Measurements from ENCODE around the gene LHFPL6.

Gene LHFPL6

DNA sequence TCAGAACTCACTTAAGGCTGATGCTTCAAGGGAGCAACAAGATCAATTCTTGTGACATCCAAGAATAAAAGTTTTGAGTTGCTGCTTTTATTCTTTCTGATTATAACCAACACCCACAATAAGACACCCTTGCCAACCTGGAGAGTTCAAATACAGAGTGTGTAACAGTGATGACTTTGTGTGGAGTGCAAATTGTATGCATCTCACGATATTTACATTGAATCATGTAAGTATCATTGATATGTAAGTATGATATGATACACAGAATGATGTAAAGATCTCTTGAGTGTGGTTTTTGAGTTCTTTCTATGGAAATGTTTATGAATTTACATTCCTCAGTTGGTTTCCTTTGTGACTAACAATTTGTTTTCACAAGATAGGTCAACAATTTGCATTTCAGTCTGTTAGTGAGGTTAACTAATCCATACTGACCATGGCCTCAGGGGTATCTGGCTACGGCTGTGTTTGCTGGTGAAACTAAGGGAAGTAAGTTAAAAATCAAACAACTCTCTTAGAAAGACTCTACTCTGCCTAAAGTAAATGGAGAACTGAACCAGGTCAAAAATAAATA is 12.4 kb downstream of the LHFPL6 start:
- TF ChIP-seq, protein P1, sequence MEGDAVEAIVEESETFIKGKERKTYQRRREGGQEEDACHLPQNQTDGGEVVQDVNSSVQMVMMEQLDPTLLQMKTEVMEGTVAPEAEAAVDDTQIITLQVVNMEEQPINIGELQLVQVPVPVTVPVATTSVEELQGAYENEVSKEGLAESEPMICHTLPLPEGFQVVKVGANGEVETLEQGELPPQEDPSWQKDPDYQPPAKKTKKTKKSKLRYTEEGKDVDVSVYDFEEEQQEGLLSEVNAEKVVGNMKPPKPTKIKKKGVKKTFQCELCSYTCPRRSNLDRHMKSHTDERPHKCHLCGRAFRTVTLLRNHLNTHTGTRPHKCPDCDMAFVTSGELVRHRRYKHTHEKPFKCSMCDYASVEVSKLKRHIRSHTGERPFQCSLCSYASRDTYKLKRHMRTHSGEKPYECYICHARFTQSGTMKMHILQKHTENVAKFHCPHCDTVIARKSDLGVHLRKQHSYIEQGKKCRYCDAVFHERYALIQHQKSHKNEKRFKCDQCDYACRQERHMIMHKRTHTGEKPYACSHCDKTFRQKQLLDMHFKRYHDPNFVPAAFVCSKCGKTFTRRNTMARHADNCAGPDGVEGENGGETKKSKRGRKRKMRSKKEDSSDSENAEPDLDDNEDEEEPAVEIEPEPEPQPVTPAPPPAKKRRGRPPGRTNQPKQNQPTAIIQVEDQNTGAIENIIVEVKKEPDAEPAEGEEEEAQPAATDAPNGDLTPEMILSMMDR (IDR thresholded peaks at IDR 0.05), result no peak

DNA sequence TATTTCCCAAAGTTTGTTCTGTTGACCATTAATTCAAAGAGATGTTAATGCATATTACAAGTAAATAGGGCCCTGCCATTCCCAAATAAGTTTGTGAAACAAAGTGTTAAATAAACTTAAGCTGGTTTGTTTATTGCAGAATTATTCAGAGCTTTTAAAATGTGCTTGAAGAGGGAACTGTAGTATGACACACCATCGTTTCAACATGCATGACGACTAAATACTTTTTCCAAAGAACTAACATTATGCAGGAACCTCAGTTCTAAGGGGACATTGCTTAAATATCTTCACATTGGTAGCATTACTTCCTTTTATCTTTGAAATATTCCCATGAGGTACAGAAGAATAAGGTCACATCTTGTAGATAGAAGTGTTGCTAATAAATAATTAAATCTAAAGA is 14.6 kb downstream of the LHFPL6 start:
- TF ChIP-seq, protein P1 (IDR thresholded peaks at IDR 0.05), result no peak

DNA sequence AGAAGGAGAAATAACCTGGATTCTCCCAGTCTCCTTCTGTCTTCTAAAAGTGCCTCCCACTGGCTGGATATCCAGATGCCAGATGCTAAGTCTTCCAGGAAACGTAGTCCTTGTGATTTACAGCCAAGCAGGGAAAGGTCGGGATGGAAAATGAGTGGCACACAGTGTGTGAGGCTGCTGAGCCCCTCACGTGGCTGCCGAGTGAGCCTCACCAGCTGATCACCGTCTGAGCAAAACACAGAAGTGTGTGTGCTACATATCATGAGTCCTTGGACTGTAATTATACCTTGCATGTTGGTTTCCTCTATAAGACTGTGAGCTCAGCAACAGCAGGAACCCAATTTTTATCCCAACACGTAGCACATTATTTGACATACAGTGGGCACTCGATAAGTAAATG is 15.1 kb downstream of the LHFPL6 start:
- TF ChIP-seq, protein P1 (IDR thresholded peaks at IDR 0.05), result no peak

DNA sequence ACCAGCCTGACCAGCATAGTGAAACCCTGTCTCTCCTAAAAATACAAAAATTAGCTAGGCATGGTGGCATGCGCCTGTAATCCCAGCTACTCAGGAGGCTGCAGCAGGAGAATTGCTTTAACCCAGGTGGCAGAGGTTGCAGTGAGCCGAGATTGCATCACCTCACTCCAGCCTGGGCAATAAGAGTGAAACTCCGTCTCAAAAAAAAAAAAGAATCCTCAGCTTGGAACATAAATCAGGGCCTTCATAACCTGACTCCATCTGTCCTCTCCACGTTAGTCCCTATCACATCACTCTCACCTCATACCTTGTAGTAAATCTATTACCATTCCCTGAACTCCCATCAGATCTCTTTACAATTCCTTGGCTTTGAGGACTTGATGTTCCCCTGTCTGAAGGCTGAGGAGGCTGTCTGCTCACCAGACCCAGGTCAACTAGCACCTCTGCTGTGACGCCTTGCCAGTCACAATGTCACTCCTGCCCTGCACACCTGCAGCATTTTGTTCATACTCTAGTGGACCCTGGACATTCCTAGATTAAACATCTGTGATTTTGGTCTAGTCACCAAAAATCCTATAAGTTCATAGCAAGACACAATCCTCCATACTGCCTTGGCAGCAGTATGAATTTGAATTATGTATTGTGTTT is 15.9 kb downstream of the LHFPL6 start:
- TF ChIP-seq, protein P1 (IDR thresholded peaks at IDR 0.05), result no peak

DNA sequence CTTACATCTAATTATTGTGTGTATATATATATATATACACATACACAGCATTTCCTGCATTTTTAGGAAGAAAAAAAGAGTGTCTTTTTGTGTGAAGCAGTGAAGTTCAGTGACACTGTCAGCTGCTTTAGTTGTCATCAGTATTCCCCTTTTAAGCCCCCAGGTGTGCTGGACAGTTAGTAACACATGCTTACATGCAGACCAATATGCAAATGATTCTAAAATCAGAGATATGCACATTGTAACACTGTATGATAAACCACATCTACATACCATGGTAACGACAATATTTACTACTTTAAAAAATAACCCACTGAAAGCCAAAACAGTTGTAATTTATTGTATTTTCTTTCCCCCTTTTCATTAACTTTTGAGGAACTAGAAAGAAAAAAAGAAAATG is 16.8 kb downstream of the LHFPL6 start:
- TF ChIP-seq, protein P1 (IDR thresholded peaks at IDR 0.05), result no peak

DNA sequence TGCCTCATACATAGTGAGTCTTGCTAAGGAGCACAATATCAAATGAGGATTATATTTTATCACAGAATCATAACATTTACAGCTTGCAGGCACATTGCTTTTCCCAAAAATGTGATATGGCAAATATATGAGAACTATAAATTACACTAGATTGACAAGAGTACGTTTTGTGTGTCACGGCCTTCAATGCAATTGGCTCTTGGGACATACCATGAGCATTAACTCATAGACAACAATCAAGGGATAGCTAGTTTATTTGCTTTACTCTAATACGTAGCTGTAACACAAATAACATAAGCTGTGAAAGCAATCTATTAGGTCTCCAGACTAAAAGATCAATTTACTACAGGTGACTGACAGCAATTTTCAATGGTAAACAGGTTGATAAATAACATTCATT is 17.8 kb downstream of the LHFPL6 start:
- TF ChIP-seq, protein P1 (IDR thresholded peaks at IDR 0.05), result no peak

DNA sequence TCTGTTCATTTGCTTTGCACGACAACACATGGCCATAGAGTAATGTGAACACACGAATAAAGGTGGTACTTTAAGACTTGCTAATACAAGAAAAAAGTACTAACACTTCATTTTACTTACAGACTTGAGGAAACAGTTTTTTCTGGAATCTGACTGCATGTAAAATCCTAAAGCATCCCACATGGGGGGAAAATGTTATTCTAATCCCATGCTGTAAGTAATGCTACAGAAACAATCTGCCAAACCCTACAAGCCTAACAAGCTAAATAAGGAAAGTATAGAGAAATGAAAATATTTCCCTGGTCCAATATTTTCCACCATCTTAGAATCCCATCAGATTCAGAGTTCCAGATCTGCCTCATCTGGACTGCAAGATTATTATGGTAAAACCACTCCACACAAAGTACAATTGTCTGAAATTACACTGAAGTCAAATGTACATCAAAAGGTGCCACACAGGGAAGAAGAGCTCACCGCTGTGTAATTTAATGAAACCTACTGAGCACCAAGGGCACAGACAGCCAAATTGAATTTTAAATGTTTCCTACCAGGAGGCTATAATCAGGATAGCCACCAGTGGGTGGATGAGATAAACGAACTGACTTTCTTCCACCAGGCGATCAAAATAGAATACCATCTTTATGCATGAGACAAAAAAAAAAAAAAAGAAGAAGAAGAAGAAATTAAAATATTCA is 22.0 kb downstream of the LHFPL6 start:
- TF ChIP-seq, protein P1 (IDR thresholded peaks at IDR 0.05), result no peak
